Activated CD8-positive, alpha-beta memory T cell treated with anti-CD3 and anti-CD28 coated beads for 36 hours (primary cell): ENCODE results near the gene RXRA. TPM values are rescaled to one million over a fixed set of nuclear protein-coding genes. Genes with fewer than 3 reads are reported as not detected.

Source experiments
- CTCF ChIA-PET: fragments of 350-600 bp; sonication (Branson Sonifier 250); formaldehyde crosslinking; loops from one replicate; lab custom pipeline; 2021; ENCODE audit warnings: antibody characterized with exemption; lab: Charles Lee
- POLR2A ChIA-PET: fragments of 350-600 bp; sonication (Branson Sonifier 250); formaldehyde crosslinking; loops from one replicate; lab custom pipeline; 2021; ENCODE audit warnings: antibody characterized with exemption; lab: Charles Lee
- total RNA-seq, 2 experiments: library from RNA; stranded (reverse); gene quantifications; one replicate each; pipeline ENCODE4 v1.2.3, GENCODE V29; 2021

RXRA gene
- total RNA-seq, 2 experiments from 2014 or later = 6.4 to 6.7 TPM

DNA sequence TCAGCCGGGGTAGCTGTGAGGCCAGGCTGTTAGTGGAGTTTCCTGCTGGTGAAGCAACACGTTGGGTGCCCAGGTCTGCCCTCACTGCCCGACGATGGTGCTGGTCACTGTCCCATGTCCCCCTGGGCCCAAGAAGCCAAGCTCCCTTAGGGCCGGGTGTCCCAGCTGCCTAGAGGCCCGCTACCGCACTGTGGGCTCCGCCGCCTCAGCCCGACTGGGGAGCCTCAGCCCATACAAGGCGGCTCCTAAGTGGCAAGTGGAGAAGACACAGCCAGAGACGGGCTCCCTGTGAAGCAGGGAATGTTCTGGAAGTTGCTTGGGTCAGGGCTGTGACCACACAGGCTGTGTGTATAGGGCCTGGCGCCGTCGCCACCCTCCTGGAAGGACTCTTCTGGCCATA is 96.9 kb downstream of the RXRA start:
- POLR2A ChIA-PET = no interaction called here
- CTCF ChIA-PET = interaction anchor here (1.6 kb wide), 1 partner anchor 20 kb away, joined by 3 read pairs; no protein-coding TSS in a partner anchor

DNA sequence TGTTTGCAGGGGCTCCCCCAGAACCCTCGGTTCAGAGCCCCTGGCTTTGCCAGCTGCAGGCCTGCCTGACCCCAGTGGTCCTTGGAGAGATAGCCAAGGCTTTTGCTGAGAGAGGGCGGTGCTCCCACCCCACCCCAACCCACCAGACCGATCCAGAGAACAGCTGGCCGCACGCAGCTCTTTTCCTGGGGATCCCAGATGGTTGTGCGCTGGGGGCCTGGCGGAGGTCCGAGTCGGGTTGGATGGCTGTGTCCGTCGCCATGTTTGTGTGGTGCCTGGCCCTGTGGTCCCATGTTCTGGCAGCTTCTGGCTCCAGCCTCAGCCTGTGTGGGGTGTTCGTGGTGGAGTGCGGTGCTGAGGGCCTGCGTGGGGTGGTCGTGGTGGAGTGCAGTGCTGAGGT is 97.5 kb downstream of the RXRA start:
- ChIA-PET CTCF (interaction anchor here (1.6 kb wide), 1 partner anchor 20 kb away, joined by 3 read pairs; no protein-coding TSS in a partner anchor), POLR2A (no interaction called here)

DNA sequence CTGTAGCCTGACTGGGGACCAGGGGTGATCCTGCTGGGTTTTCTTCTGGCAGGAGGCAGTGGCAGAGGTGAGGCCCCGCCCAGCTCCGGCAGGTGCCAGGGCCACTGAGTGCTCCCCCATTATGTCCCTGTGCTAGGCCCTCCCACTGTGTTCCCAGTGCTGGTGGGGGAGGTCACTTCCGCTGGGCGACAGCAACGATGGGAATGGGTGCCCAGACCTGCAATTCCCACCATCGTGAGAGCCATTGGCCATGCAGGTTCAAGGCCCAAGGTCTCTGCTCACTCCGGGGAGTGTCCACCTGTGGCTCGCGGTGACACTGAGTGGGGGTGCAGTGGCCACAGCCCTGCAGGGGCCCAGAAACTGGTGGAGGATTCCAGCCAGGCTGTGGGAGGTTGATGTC is 98.6 kb downstream of the RXRA start:
- POLR2A ChIA-PET = no interaction called here
- CTCF ChIA-PET = no interaction called here

GRCh38 chr9:134425401-134425800 is 99.1 kb downstream of the RXRA start:
- POLR2A ChIA-PET = no interaction called here

GRCh38 chr9:134425812-134426211 is 99.6 kb downstream of the RXRA start:
- CTCF ChIA-PET = no interaction called here
- POLR2A ChIA-PET = no interaction called here

More at GRCh38 chr9:134425401-134425800, 99.1 kb downstream of the RXRA start:
- CTCF ChIA-PET = no interaction called here

DNA sequence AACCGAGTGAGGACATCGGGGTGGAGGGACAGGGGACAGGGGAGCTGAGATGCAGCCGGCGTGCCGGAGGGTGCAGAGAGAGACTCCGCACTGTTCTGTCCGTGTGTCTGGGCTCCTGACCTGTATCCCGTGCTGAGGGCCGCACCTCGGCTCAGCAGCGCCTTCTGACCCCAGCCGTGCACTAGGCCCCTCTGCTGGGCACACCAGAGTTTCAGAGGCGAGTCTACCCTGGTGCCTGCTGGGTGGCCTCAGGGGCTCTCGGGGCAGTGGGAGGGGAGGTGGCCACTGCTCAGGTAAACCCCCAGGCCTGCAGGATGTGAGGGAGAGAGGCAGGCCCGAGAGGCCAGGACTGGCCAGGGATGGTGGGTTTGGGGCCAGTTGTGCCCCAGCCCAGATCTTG is 100.2 kb downstream of the RXRA start:
- ChIA-PET POLR2A (no interaction called here), CTCF (no interaction called here)

DNA sequence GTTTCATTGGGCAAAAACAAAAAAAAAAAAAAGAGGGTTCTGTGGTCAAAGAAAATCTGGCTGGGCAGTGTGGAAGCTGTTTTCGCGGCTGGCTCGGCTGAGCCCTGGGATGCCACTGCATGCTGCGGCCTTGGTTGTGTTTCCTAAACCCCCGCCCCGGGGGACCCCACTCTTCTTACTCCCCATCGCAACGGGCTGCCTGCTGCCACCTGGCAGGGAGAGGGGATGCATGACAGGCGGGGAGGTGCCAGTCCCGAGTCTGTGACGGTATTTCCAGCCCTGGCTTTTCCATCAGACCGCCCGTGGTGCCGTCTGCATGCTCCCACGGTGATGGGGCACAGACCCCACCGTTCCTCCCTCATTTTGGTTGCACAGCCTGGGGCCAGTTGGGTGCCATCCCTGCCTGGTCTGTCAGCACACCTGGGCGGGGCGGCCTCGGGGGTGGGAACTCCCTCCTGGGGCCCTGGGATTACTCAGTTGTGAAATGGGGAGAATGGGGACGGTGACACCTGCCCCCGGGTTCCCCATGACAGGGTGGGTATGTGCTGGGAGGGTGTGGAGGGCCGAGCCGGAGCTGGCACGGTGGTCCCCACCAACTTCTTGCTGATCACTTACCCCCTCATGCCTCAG is 101.0 kb downstream of the RXRA start:
- CTCF ChIA-PET = no interaction called here
- POLR2A ChIA-PET = no interaction called here

DNA sequence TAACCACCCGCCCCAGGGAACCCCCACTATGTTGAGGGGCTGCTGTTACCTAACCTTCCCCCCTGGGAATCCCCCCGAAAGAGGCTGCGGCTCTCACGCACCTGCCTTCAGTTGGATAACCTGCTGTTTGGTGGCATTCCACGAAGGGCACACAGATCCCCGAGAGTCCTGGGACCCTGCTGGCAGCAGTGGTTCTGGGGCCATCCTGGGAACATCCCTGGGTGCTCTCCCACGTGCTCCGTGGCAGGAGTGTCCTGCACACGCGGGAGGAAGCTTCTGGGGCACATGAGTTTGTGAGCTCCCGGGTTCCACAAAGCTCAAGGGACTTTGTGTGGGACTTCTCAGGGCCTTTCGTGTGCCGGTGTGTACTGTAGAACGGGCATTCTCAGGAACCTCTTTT is 102.3 kb downstream of the RXRA start:
- CTCF ChIA-PET = no interaction called here
- POLR2A ChIA-PET = no interaction called here

DNA sequence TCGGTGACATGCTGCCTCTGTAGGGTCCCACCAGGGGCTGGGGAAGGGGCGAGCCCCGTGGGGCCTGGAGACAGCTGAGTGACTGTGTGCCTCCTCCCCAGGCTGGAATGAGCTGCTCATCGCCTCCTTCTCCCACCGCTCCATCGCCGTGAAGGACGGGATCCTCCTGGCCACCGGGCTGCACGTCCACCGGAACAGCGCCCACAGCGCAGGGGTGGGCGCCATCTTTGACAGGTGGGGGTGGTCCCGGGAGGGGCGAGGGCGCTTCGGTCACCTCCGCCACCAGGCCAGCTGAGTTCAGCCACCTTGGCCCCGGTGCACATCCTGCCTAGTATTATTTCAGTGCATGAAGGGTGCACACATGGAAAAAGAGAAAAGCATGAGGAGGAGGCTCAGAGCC is 102.8 kb downstream of the RXRA start:
- CTCF ChIA-PET = interaction anchor here (2.4 kb wide), 1 partner anchor 14 kb away, joined by 9 read pairs; no protein-coding TSS in a partner anchor
- POLR2A ChIA-PET = no interaction called here

DNA sequence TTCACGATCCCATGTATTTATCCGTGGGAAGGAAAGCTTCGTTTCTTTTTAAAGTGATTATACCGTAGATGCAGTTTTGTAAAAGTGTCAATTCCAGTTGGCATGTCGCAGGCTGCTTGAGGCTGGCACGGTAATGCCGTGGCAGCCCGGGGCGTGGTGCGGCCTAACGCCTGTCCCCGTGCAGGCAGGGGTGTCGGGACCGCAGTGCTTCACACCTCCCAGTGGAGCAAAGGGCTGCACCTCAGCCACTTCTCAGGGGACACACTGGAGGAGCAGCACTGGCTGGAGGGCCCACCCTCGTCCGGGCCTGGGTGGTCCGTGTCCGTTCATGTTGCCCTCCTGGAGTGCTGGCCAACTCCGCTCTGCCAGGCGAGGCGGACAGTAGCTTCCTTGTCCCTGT is 103.2 kb downstream of the RXRA start:
- ChIA-PET POLR2A (no interaction called here), CTCF (interaction anchor here (2.4 kb wide), 1 partner anchor 13 kb away, joined by 9 read pairs; no protein-coding TSS in a partner anchor)

GRCh38 chr9:134431095-134431494 is 104.8 kb downstream of the RXRA start:
- CTCF ChIA-PET = interaction anchor here (0.5 to 2.4 kb wide), 2 partner anchors 12 to 16 kb away, joined by 3 to 9 read pairs; no protein-coding TSS in a partner anchor
- POLR2A ChIA-PET = no interaction called here

- POLR2A ChIA-PET = no interaction called here
Observed at GRCh38 chr9:134431626-134432025, 105.4 kb downstream of the RXRA start.

GRCh38 chr9:134432471-134432870 is 106.2 kb downstream of the RXRA start:
- ChIA-PET CTCF (interaction anchor here (1.1 kb wide), 1 partner anchor 71 kb away, joined by 3 read pairs; no protein-coding TSS in a partner anchor), POLR2A (no interaction called here)

More at GRCh38 chr9:134431626-134432025, 105.4 kb downstream of the RXRA start:
- CTCF ChIA-PET = interaction anchor here (2.4 kb wide), 1 partner anchor 11 kb away, joined by 9 read pairs; no protein-coding TSS in a partner anchor

- ChIA-PET CTCF (interaction anchor here (1.1 kb wide), 1 partner anchor 72 kb away, joined by 3 read pairs; no protein-coding TSS in a partner anchor), POLR2A (no interaction called here)
Observed at GRCh38 chr9:134433101-134433500, 106.8 kb downstream of the RXRA start.

- POLR2A ChIA-PET = no interaction called here
- CTCF ChIA-PET = no interaction called here
Observed at GRCh38 chr9:134433909-134434882, 107.9 kb downstream of the RXRA start.

DNA sequence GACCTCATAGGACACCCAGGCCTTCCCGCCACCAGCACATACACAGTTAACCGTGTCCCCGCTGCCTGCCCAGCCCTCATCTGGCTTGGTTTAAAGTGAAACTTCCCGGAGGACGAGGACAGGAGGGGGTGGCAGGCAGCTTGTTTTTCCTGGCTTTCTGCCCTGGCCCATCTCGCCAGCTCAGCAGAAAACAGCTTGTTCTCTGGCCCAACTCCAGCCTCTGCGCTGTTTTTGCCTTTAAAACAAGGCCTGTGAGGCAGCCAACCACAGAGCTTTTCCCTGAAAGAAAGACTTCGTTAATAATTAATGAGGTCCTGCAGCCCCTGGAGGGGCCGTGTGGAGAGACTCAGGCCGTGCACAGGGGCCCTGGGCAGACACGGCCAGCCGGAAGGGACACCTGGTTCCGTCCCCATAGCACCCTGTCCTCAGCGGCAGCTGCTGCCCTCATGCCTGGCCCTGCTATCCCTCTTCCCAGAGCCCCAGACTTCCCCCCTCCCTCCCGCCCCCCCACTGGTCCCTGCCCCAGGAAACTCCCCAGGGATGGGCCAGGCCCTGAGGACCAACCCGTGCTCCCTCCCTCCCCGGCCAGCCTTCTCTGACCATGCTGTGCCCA is 108.7 kb downstream of the RXRA start:
- ChIA-PET POLR2A (no interaction called here), CTCF (no interaction called here)

DNA sequence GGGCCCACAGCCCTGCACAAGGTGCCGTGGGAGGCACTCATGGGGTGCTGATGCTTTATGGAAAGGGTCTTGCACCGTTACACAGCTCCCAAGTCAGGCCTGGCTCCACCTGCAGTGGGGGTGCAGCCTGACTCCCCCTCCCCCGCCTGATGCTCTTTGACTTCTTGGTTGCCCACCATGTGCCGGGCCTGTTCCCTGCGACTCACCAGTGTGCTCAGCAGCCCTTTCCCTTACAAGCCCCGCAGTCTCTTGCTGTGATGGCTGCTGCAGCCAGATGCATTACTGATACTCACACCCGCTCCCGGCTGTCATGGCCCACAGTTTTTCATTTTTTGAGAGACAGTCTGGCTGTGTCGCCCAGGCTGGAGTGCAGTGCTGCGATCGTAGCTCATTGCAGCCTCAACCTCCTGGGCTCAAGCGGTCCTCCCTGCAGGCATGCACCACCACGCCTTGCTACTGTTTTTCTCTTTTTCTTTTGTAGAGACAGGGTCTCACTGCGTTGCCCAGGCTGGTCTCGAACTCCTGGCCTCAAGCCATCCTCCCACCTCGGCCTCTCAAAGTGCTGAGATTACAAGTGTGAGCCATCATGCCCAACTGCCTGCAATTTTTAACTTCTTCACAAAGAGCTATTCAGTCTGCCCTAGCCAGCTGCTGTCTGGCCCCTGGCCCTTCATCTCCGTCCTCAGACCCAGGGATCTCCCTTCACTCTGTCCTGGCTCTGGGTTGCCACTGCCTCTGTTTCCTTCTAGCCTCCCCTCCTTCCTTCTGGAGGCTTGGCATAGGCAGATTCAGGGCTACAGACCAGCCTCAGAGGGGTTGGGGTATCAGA is 109.5 kb downstream of the RXRA start:
- ChIA-PET CTCF (interaction anchor here (1.1 kb wide), 1 partner anchor 14 kb away, joined by 4 read pairs; no protein-coding TSS in a partner anchor), POLR2A (no interaction called here)

- ChIA-PET CTCF (interaction anchor here (1.1 kb wide), 1 partner anchor 13 kb away, joined by 4 read pairs; no protein-coding TSS in a partner anchor), POLR2A (no interaction called here)
Observed at GRCh38 chr9:134436379-134436762, 110.1 kb downstream of the RXRA start.

GRCh38 chr9:134436911-134437310 is 110.7 kb downstream of the RXRA start:
- ChIA-PET POLR2A (no interaction called here), CTCF (no interaction called here)
